Measurements from ENCODE around the gene TNFRSF1B.

Gene TNFRSF1B

DNA sequence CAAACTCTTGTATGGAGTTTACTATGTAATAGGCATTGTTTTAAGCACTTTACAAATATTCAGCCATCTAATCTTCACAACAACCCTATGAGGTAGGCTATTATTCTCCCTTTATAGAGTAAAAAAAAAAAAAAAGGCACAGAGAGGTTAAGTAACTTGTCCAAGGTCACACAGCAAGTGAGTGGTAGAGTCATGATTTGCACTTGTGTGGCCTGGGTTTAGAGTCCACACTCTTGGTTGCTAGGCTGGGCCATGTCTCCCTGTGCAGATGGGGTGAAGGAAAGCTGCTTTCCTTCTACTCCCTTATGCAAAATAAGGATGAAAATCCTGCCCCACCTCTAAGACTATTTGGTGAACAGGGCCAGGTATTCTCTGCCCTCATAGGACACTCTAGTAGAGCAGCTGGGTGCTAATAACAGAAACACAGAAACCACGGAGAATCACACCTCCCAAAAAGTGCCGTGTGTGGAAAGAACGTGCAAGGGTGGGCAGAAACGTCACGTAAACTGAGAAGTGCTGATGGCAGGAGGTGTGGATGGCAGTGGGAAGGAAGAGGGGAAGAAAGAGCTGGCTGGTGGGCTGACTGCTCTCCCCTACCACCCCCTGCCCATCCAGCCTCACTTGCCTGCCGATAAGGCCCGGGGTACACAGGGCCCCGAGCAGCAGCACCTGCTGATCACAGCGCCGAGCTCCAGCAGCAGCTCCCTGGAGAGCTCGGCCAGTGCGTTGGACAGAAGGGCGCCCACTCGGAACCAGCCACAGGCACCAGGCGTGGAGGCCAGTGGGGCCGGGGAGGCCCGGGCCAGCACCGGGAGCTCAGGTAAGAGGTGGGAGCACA lies 34.8 kb downstream of the TNFRSF1B start:
- no peak for DNase-seq (ENCODE audit: low read depth)
- H3K4me3 ChIP-seq (ENCODE audit: low read depth, low read length): no peak overlapping the region
- TF ChIP-seq, protein P1, sequence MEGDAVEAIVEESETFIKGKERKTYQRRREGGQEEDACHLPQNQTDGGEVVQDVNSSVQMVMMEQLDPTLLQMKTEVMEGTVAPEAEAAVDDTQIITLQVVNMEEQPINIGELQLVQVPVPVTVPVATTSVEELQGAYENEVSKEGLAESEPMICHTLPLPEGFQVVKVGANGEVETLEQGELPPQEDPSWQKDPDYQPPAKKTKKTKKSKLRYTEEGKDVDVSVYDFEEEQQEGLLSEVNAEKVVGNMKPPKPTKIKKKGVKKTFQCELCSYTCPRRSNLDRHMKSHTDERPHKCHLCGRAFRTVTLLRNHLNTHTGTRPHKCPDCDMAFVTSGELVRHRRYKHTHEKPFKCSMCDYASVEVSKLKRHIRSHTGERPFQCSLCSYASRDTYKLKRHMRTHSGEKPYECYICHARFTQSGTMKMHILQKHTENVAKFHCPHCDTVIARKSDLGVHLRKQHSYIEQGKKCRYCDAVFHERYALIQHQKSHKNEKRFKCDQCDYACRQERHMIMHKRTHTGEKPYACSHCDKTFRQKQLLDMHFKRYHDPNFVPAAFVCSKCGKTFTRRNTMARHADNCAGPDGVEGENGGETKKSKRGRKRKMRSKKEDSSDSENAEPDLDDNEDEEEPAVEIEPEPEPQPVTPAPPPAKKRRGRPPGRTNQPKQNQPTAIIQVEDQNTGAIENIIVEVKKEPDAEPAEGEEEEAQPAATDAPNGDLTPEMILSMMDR (IDR thresholded peaks at IDR 0.05; ENCODE audit: control insufficient read depth, extremely low read depth, insufficient read depth): no peak

DNA sequence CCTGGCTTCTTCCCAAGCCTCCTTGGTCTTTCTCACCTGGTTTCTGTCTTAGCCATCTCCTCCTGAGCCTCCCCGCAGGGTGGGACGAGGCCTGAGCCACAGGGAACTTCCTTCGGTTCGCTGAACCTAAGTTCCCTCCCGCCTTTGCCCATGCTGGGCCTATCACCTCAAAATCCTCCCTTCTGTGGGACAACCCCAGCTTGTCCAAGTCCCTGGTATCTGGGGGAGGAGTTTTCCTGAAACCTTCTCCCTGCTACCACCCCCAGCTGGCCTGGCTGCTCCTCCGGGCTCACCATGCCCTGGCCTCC lies 35.4 kb downstream of the TNFRSF1B start:
- DNase-seq (ENCODE audit: low read depth): no peak
- TF ChIP-seq, protein P1 (IDR thresholded peaks at IDR 0.05; ENCODE audit: control insufficient read depth, extremely low read depth, insufficient read depth): no peak

DNA sequence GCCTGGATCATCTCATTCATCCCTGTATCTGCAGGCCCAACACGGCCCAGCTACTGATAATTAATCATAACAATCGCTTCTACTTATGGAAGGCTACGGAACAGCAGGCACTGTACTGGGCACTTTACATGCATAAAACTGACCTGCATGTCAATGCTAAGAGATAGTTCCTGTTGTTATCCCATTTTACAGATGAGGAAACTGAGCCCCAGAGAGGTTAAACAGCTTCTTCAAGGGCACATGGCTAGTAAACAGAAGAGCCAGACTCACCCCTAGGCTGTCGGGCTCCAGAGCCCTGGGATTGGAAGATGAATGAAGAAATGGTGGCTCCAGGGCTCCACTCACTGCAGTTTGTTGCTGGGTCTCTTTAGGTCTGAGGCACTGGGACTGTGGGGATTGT lies 35.8 kb downstream of the TNFRSF1B start:
- DNase-seq (ENCODE audit: low read depth): no peak
- no peak overlapping the region for H3K4me3 ChIP-seq (ENCODE audit: low read depth, low read length)
- TF ChIP-seq, protein P1 (IDR thresholded peaks at IDR 0.05; ENCODE audit: control insufficient read depth, extremely low read depth, insufficient read depth): no peak

More for the DNA sequence above, 35.4 kb downstream of the TNFRSF1B start:
- H3K4me3 ChIP-seq (ENCODE audit: low read depth, low read length): no peak overlapping the region

DNA sequence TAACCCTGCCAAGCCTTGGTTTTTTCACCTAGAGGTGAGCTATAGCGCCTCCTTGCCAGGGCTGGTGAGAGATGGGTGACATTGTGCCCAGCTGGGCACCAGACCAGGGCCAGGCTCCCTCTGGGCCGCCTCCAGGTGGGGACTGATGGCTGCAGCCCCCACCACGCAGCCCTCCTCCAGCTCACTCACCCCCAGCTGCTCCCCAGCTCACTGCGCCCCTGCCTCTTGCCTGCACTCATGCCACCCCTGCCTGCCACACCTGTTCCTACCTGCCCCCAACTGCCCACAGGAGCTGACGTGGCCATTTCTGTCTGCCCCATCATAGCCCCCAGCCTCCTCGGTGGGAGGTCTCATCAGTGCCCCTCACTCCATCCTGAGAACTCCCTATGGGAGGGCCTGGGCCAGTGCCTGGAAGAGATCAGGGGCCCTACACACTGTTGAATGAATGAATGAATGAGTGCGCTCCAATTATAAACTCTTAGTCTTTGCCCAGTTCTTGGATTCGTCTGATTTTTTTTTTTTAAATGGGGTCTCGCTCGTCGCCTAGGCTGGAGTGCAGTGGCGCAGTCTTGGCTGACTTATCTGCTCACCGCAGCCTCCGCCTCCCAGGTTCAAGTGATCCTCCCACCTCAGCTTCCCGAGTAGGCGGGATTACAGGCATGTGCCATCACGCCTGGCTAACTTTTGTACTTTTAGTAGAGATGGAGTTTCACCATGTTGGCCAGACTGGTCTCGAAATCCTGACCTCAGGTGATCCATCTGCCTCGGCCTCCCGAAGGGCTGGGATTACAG lies 36.6 kb downstream of the TNFRSF1B start:
- H3K4me3 ChIP-seq (ENCODE audit: low read depth, low read length): no peak overlapping the region
- DNase-seq (ENCODE audit: low read depth): no peak
- TF ChIP-seq, protein P1 (IDR thresholded peaks at IDR 0.05; ENCODE audit: control insufficient read depth, extremely low read depth, insufficient read depth): no peak

DNA sequence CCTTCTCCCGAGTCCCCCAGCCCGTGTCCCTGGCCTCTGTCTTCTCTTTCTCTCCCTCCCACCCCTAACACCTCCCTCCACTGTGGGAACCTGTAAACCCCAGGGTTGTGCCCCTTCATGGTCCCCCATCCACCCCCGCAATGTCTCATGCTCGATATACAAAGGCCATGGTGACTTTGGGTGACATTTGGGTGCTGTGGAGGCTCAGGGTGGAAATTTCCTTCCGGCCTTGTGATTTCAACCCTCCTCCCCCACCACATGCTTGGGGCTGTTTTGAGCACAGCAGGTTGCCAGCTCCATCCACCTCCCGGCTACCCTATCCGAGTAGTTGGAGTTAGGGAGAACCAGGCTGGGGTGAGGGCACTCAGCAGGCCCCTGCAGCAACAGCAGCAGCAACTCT lies 37.3 kb downstream of the TNFRSF1B start:
- TF ChIP-seq, protein P1 (IDR thresholded peaks at IDR 0.05; ENCODE audit: control insufficient read depth, extremely low read depth, insufficient read depth): no peak
- no peak for DNase-seq (ENCODE audit: low read depth)
- no peak overlapping the region for H3K4me3 ChIP-seq (ENCODE audit: low read depth, low read length)

DNA sequence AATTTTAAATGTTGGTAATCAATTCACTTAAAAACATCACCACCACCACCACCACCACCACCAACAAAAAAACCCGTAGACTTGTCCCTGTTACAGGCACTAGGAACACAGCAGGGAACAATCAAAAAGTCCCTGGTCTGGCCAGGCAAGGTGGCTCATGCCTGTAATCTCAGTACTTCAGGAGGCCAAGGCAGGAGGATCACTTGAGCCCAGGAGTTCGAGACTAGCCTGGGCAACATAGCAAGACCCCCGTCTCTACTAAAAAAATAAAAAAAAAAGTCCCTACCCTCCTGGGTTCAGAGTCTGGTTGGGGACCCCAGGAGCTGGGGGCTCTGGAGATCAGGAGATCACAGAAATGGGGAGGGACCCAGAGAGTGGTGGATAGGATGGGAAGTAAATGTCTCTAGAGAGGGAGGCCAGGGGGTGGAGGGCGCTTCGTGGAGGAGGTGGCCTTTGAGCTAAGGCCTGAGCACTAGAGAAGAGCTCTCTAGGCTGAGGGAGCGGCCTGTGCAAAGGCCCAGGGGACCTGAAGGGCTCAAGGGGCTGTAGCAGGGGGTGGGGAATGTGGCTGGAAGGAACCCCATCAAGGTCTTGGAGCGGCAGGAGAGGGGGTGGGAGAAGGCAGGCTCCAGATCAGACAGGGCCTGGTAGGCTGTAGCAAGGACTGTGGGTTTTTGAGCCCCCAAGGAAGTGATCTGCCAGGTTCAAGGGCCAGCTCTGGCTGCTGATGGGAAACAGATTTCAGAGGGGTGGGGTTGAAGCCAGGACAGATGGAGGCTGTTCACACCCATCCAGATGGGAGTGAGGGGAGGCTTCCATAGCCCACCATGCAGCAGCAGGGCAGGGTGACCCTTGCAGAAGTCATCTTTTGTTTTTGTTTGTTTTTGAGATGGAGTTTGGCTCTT lies 38.2 kb downstream of the TNFRSF1B start:
- DNase-seq (ENCODE audit: low read depth): no peak
- TF ChIP-seq, protein P1 (IDR thresholded peaks at IDR 0.05; ENCODE audit: control insufficient read depth, extremely low read depth, insufficient read depth): no peak
- no peak overlapping the region for H3K4me3 ChIP-seq (ENCODE audit: low read depth, low read length)

Measured in LNCaP clone FGC (cell line).